HG02642 (cell line): ENCODE measurements around the gene ADAM23.

ENCODE experiments used
- ATAC-seq: cut with Tn5 transposase; IDR thresholded peaks from one replicate; pipeline ENCODE4 v1.9.1; 2021; ENCODE audit warnings: mild to moderate bottlenecking; ENCODE audit not compliant: unreplicated experiment, poor library complexity

Gene ADAM23

GRCh38 chr2:206619011-206619410, 175.7 kb downstream of the ADAM23 start:
- no peak for ATAC-seq

- no peak for ATAC-seq
Measured at GRCh38 chr2:206626108-206626507, 182.8 kb downstream of the ADAM23 start.

GRCh38 chr2:206627632-206628031, 184.3 kb downstream of the ADAM23 start:
- no peak for ATAC-seq

GRCh38 chr2:206631340-206631739, 188.0 kb downstream of the ADAM23 start:
- ATAC-seq: no peak

GRCh38 chr2:206635015-206635414, 191.7 kb downstream of the ADAM23 start:
- ATAC-seq: no peak

- no peak for ATAC-seq
Measured at GRCh38 chr2:206639636-206640035, 196.3 kb downstream of the ADAM23 start.

- ATAC-seq: no peak
Measured at GRCh38 chr2:206641226-206641625, 197.9 kb downstream of the ADAM23 start.

GRCh38 chr2:206642075-206643025, 199.0 kb downstream of the ADAM23 start, which contains the start of gene FAM237A:
TSS of gene FAM237A (plus strand) at chr2:206642487. CDS start at chr2:206644237, 1,750 bp downstream.
- no peak for ATAC-seq

DNA sequence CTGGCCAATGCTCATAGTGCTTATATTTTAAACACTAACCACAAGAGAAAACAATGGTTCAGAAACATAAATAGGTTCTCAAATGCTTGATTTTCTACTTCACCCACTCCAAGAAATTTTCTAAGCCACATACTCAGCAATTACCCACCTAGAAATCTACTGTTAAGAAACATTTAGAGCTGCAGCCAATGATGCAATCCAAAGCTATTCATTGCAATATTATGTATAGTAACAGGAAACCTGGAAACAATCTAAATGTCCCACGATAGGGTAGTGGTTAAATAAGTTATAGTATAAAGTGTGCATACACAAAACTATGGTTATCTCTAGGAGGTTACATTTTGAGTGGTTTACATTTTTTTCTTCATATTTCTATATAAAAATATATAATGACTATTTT, 204.7 kb downstream of the ADAM23 start:
- no peak for ATAC-seq

GRCh38 chr2:206657087-206657486, 213.8 kb downstream of the ADAM23 start:
- no peak for ATAC-seq

DNA sequence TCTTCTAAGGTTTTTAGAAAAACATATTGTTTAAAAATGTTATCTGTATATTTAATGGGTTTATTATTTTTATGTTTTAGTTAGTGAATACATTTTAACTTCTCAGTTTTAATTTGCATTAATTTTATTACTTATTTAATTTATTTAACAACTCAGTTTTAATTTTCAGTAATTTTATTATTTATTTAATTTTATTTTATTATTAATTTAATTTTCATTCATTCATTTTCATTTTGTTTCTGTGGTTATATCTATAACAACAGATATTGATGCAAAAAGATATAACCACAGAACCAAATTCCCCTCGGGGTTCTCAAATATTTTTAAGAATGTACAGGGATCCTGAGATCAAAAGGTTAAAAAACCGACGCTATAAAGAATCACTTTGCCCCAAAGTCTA, 221.9 kb downstream of the ADAM23 start:
- no peak for ATAC-seq
